GM19468 (cell line): Measurements from ENCODE around the gene GOLGA6A.
"Not testable (repeated sequence)": the region's sequence is repeated elsewhere in the genome, so short reads cannot be mapped to it uniquely, and the experiment has no call there.

Experiments
- ATAC-seq: cut with Tn5 transposase; IDR thresholded peaks from one replicate; pipeline ENCODE4 v1.9.1; 2021; ENCODE audit warnings: mild to moderate bottlenecking, moderate library complexity, moderate number of reproducible peaks; ENCODE audit not compliant: unreplicated experiment; ENCODE audit errors: extremely low read depth

GOLGA6A gene, protein sequence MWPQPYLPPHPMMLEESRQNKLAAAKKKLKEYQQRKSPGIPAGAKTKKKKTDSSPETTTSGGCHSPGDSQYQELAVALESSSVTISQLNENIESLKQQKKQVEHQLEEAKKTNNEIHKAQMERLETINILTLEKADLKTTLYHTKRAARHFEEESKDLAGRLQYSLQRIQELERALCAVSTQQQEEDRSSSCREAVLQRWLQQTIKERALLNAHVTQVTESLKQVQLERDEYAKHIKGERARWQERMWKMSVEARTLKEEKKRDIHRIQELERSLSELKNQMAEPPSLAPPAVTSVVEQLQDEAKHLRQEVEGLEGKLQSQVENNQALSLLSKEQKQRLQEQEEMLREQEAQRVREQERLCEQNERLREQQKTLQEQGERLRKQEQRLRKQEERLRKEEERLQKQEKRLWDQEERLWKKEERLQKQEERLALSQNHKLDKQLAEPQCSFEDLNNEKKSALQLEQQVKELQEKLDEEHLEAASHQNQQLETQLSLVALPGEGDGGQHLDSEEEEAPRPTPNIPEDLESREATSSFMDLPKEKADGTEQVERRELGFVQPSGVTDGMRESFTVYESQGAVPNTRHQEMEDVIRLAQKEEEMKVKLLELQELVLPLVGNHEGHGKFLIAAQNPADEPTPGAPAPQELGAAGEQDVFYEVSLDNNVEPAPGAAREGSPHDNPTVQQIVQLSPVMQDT

GRCh38 chr15:74082450-74082849, at the start of gene GOLGA6A:
GOLGA6A (minus strand) TSS chr15:74082550; CDS start chr15:74082509, 41 bp downstream.
- ATAC-seq, result not testable (repeated sequence)

- ATAC-seq, result no peak
Measured at GRCh38 chr15:74131628-74132413, 49.5 kb upstream of the GOLGA6A start.

DNA sequence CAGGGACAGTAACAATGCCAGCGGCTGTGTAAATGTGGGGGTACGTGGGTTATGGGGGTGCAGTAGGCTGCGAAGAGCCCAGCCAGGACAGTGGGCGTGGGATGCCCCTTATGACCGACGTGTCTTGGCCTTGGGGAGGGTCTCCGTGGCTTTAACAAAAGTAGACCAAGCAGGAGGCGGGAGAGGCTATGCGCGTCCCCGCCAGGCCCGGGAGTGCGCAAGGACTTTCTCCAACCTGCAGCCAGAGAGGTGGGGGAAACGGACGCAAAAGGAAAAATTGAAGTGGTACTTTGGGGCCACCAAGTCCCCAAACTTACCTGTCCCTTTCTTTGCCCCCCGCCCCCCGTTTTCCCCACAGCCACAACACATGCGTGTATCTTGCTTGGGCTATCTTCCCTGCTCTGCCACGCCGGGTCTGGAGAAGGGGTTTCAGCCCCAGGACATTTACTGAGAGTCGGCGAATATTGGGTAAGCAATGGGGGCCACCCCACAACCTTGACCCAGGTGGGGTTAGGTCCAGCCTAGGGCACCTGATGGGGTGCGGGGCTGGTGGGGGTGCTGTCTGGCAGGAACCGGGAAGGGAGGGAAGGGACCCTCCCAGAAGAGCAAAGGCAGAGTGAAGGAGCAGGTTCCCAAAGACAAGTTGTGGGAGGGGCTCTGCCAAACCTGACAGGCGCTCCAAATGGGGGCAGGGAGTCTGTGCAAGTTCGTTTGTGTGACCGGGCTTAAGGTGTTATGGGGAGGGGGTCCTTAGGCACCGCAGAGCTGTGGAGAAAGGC, 48.7 kb upstream of the GOLGA6A start:
- no peak for ATAC-seq

- no peak for ATAC-seq
Measured at GRCh38 chr15:74130155-74130848, 48.0 kb upstream of the GOLGA6A start, which contains the start of gene ISLR2. ISLR2 (plus strand) TSS chr15:74130586; CDS start chr15:74132755, 2,169 bp downstream.

DNA sequence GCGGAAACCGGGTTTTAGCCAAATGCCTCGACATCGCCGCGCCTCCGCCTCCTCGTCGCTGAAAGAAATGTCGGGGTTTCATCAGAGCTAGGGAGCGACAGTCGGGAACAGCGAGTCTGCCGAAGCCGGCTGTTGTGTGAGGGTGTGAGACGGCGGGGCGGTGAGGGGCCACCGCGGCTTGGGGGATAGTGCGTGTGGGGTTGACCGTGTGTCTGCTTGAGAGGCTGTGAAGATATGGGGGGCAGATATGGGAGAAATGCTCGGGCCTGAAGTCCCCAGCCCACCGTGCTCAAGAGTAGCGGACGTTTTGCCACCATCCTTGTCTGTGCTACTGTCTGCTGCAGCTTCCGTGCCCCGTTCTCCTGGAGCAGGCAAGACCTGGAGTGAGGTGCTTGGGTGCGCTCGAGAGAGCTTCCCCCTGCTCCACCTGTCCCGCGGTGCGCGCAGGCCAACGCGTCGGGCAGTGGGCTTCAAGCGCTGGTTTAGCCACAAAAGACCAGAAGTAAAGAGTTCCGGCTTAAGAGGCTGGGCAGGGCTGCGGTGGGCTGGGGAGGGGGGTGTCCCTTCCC, 47.3 kb upstream of the GOLGA6A start:
- ATAC-seq, result no peak

- ATAC-seq, result no peak
Measured at GRCh38 chr15:74128785-74129585, 46.6 kb upstream of the GOLGA6A start.

DNA sequence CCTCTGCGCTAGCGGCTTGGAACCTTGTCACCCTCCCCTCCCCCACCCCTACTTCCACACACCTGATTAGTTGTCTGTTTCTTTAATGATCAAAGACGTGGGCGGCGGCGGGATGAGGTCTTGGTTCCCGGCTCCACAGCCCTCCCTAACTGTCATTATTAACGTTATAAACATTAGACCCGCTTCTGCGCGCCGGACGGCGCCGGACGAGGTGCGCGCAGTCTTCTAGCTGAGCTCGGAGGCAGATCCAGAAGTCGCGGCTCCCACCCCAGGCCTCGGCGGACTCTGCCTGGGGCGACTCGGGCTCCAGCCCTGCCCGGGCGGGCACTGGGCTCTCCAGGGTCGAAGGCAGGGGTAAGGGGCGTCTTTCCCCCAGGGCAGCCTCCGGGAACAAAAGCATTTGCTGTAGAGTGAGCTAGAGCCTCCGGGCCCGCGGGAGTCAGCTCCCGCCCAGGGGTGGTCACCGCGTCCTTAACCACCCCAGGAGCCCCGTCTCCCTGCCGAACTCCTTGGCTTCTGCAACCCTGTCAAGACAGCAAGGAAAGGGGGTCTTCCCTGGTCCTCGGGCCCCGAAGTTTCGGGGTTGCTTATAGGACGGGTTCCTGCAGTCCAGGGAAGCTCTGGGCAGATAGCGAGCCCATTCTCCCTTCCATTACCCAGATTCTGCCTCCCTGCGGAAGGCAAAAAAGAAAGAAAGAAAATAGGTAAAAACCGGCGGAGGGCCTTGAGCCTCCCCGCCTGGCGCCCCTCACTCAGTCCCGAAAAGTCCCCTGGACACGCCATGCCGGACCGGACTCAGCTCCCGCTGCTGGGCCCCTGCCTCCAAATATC, 45.8 kb upstream of the GOLGA6A start:
- no peak for ATAC-seq

DNA sequence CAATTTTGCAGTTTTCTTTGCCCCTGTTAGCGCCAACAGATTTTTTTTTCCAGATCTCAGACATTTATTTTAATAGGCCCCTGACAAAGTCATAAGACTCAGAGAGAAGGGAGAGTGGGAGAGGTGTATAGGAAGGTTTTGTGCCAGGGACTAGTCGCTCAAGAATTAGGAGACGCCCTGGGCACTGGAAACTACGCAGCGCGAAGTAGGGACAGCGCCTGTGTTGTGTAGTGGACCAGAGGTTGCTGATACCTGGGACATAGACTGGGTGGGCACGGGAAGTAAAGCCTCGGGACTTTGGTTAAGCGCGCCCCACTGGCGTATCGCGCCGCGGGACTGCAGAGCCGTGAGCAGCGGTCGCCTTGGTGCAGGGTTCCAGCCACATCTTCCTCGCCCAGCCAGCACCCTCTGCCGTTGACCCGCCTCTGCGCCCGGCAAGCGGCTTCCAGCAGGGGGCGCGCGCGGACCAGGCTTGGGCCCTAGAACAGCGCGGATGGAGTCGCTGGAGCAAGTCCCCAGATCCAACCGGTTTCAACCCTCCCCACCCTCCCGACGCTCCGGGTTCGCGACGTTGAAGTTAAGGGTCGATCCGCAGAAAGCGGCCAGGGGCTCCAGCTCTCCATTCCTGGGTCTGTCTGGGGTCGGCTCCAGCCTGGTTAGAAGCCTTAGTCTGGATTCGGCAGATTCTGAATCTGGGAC, 45.1 kb upstream of the GOLGA6A start:
- ATAC-seq, result no peak

- no peak for ATAC-seq
Measured at GRCh38 chr15:74124759-74125158, 42.4 kb upstream of the GOLGA6A start.

GRCh38 chr15:74124196-74124595, 41.8 kb upstream of the GOLGA6A start:
- ATAC-seq, result no peak

DNA sequence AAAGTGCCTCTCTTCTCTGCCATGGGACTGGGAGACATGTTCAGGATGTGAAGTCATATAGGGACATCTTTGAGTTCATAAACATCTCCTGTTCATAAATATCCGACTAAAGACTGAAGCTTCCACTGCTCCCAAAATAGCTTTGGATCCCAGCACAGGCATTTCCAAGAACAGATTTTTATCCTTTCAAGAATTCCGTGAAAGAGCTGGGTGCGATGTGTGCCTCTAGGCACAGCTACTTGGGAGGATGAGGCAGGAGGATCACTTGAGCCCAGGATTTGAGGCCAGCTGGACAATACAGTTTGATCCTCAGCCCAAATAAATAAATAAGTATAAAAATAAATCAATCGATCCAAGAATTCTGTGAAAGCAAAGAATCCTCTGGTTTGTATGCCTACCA, 41.3 kb upstream of the GOLGA6A start:
- ATAC-seq, result no peak

- ATAC-seq, result no peak
Measured at GRCh38 chr15:74123131-74123429, 40.7 kb upstream of the GOLGA6A start.

GRCh38 chr15:74122403-74123130, 40.2 kb upstream of the GOLGA6A start:
- ATAC-seq, result no peak

- no peak for ATAC-seq
Measured at GRCh38 chr15:74121858-74122257, 39.5 kb upstream of the GOLGA6A start.

- no peak for ATAC-seq
Measured at GRCh38 chr15:74121039-74121438, 38.7 kb upstream of the GOLGA6A start.

DNA sequence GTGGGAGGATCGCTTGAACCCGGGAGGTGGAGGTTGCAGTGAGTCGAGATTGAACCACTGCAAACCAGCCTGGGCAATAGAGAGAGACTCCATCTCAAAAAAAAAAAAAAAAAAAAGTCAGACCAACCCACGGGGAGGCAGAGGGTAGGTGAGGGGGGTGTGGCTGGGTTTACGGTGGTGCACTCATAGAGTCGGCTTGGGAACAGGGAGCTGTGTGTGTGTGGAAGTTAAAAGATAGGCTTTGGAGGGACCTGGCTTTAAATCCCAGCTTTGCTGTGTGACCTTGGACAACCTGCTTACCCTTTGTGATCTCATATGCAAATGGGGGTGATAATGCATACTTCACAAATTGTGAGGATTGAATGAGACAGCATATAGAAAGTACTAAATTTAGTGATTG, 38.1 kb upstream of the GOLGA6A start:
- ATAC-seq, result no peak
